Gastroesophageal sphincter (tissue), 4 donors: ENCODE measurements around the gene PLXNA2. TPM values are rescaled to one million over a fixed set of nuclear protein-coding genes. Genes with fewer than 3 reads are reported as not detected.

ENCODE experiments used
- ATAC-seq: fragments of 150-250 bp; one replicate; pipeline ENCODE4 v1.9.1; 2016; ENCODE audit warnings: mild to moderate bottlenecking, moderate library complexity
- H3K27ac ChIP-seq, 4 donors: fragments of 200-600 bp; sonication (generic) in 3 of 4; 1 replicate in 3 of 4; 2 replicates in 1 of 4; pipeline ENCODE4 v1.5.1; 2016 to 2019
- H3K27me3 ChIP-seq: fragments of 200-600 bp; sonication (generic); one replicate; pipeline ENCODE4 v1.5.1; 2019
- H3K36me3 ChIP-seq, 2 donors: fragments of 200-600 bp; sonication (generic); one replicate each; pipeline ENCODE4 v1.5.1; 2019; ENCODE audit warnings: control low read depth in 1 of 2
- H3K4me1 ChIP-seq, 3 donors: fragments of 200-600 bp; sonication (generic); 1 replicate in 2 of 3; 2 replicates in 1 of 3; pipeline ENCODE4 v1.5.1; 2016 to 2019; ENCODE audit warnings: control low read depth in 2 of 3
- H3K4me3 ChIP-seq, 2 donors: fragments of 200-600 bp; sonication (generic); one replicate each; pipeline ENCODE4 v1.5.1; 2019; ENCODE audit warnings: mild to moderate bottlenecking in 1 of 2, moderate library complexity in 1 of 2
- H3K9me3 ChIP-seq, 3 donors: fragments of 200-600 bp; sonication (generic); one replicate each; pipeline ENCODE4 v1.5.1; 2017 to 2019; ENCODE audit warnings: control low read depth in 2 of 3
- EP300 ChIP-seq: sonication (generic); formaldehyde crosslinking; IDR thresholded peaks from one replicate; pipeline ENCODE4 v1.6.1; 2017; ENCODE audit warnings: antibody characterized with exemption, mild to moderate bottlenecking
- POLR2A ChIP-seq, 2 donors: fragments of 450-650 bp; IDR thresholded peaks; one replicate each; pipeline ENCODE4 v1.6.1; 2017; ENCODE audit warnings: antibody characterized with exemption in 2 of 2, mild to moderate bottlenecking in 2 of 2, moderate library complexity in 1 of 2
- POLR2AphosphoS5 ChIP-seq: sonication (generic); formaldehyde crosslinking; IDR thresholded peaks from one replicate; pipeline ENCODE4 v1.6.1; 2017; ENCODE audit warnings: antibody characterized with exemption
- WGBS, 2 donors: methylation state at CpG; one replicate each; pipeline ENCODE4 v1.1.5; 2018; ENCODE audit warnings: low coverage in 1 of 2; 5-methylcytosine and 5-hydroxymethylcytosine counted together
- total RNA-seq, 4 donors: library from RNA; depleted of rRNA; stranded (reverse); fragments of >200 nt; gene quantifications; one replicate each; pipeline ENCODE4 v1.1.0, GENCODE V29; 2016
- TF ChIP-seq, protein P1 (sequence below), 4 experiments: fragments of 200-600 bp in 2 of 4; fragments of 450-650 bp in 2 of 4; sonication (generic) in 1 of 4; IDR thresholded peaks; one replicate each; pipeline ENCODE4 v1.5.1; 2017 to 2019; ENCODE audit warnings: antibody characterized with exemption in 4 of 4, mild to moderate bottlenecking in 2 of 4, moderate library complexity in 2 of 4

The PLXNA2 gene
- total RNA-seq, 4 donors from 2014 or later: 12.5 to 38.3 (median 32.0) TPM

DNA sequence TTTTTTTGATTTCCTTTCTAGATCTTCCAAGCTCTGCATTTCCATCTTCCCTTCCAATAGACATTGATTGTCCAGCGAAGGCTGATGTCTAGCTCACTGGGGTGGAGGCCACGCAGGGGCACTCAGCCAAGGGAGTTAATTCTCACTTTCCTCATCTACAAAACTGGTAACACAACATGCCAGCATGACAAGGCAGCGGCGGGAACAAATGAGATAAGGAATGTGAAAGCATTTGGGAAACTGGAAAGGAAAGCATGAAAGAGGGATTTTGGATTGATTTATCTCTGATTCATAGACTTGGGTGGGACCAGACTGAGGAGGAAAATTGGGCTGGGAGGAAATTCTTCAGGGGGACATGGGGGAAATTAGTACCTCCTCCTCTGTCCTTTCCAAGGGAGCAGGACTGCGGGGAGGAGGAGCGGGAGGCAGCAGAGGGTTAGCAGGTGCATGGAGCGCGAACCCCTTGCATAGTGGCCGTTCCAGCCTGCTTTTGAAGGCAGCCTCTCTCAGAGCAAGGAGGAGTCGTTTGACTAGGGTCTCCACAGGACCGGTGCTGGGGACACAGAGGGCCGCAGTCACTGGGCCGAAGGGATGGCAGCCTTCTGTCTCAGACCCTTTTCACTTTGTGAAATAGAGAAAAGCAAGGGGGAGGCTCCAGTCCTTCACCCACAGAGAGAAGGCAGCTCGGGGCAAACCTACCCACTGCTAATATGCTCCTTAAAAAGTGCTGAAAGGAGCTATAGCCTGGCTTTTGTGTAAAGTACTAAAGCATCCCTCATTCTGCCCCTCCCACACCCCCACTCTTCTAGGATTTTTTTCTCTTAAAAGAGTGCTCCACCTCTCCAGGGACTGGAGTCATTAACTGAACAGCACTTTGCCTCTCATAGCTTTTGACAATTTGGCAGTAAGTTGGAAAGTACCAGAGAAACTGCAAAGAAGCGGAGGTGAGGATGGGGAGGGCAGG, 89.2 kb downstream of the PLXNA2 start:
- Histone ChIP-seq H3K4me3 (no peak overlapping the region), H3K27me3 (no peaks in the 10 kb centered on the region), H3K4me1 (peaks cover 14 to 98% (median 53%) of the 10 kb centered on the region in 3 donors), H3K9me3 (no peaks in the 10 kb centered on the region), H3K36me3 (no peaks in the 10 kb centered on the region), H3K27ac (peak overlapping the region in 1 of 4 donors; percentile 0)
- ATAC-seq: peak; percentile 38
- WGBS, 2 donors: 33 to 78% methylated on average over 2 to 10 of the region's 15 CpGs
- TF ChIP-seq EP300 (no peak), POLR2A (IDR thresholded peaks at IDR 0.05) (no peak), POLR2AphosphoS5 (no peak)
- TF ChIP-seq, protein P1, sequence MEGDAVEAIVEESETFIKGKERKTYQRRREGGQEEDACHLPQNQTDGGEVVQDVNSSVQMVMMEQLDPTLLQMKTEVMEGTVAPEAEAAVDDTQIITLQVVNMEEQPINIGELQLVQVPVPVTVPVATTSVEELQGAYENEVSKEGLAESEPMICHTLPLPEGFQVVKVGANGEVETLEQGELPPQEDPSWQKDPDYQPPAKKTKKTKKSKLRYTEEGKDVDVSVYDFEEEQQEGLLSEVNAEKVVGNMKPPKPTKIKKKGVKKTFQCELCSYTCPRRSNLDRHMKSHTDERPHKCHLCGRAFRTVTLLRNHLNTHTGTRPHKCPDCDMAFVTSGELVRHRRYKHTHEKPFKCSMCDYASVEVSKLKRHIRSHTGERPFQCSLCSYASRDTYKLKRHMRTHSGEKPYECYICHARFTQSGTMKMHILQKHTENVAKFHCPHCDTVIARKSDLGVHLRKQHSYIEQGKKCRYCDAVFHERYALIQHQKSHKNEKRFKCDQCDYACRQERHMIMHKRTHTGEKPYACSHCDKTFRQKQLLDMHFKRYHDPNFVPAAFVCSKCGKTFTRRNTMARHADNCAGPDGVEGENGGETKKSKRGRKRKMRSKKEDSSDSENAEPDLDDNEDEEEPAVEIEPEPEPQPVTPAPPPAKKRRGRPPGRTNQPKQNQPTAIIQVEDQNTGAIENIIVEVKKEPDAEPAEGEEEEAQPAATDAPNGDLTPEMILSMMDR (IDR thresholded peaks at IDR 0.05): no peak

DNA sequence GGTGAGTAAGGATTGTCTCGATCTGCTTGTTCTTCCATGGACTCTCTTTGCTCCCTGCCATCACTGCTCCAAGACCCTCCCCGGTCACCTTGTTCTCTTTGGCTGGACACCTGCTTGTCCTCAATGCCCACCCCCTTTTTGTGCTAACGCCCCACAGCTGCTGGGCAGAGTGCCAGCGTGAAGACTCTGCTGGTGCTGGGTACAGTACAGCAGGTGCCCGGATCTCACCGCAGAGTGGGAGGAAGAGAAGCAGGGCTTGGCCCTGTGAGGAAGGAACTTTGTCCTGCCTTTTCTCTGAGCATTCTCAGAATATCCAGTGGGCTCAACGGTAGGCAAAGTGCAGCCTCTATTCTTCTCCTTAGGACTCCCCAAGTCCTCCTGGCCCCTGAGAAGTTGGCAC, 90.1 kb downstream of the PLXNA2 start:
- ATAC-seq: no peak
- H3K4me3 ChIP-seq: no peak overlapping the region
- H3K4me1 ChIP-seq: peaks cover 9 to 98% (median 46%) of the 10 kb centered on the region in 3 donors
- H3K36me3 ChIP-seq: no peaks in the 10 kb centered on the region
- TF ChIP-seq, protein P1 (IDR thresholded peaks at IDR 0.05): no peak
- TF ChIP-seq EP300: no peak
- TF ChIP-seq POLR2AphosphoS5: no peak
- no peak for TF ChIP-seq POLR2A (IDR thresholded peaks at IDR 0.05)
- 67 to 70% methylated on average over 1 to 2 of the region's 7 CpGs for WGBS, 2 donors
- H3K9me3 ChIP-seq: no peaks in the 10 kb centered on the region
- peak overlapping the region in 1 of 4 donors; percentile 41 for H3K27ac ChIP-seq
- no peaks in the 10 kb centered on the region for H3K27me3 ChIP-seq

DNA sequence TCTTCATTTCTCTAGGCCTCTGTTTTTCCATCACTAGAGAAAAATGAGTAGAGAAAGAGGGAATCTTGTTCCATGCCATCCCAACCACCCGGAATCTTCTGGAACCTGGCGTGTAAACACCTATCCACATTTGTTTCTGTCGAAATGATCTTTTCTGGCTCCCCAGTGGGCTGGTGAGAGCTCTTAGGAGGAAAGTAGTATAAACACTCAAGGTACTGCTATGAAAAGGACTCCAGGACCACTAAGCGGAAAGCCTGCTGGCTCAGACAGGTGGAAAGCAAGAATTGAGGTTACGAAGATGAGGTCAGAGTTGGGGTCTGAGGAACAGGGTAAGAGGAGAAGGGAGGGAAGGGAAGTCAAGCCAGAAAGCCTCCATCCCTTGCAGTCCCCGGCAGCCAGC, 90.8 kb downstream of the PLXNA2 start:
- H3K27me3 ChIP-seq: no peaks in the 10 kb centered on the region
- H3K27ac ChIP-seq: peak overlapping the region in 3 of 4 donors; percentile 3 to 41 (median 9)
- no peaks in the 10 kb centered on the region for H3K36me3 ChIP-seq
- no peaks in the 10 kb centered on the region for H3K9me3 ChIP-seq
- ATAC-seq: no peak
- WGBS, 2 donors: 80 to 83% methylated on average over 3 to 6 of the region's 6 CpGs
- no peak overlapping the region for H3K4me3 ChIP-seq
- peaks cover 9 to 96% (median 40%) of the 10 kb centered on the region in 3 donors for H3K4me1 ChIP-seq
- no peak for TF ChIP-seq POLR2AphosphoS5
- TF ChIP-seq, protein P1 (IDR thresholded peaks at IDR 0.05): no peak
- TF ChIP-seq POLR2A (IDR thresholded peaks at IDR 0.05): no peak
- TF ChIP-seq EP300: no peak

DNA sequence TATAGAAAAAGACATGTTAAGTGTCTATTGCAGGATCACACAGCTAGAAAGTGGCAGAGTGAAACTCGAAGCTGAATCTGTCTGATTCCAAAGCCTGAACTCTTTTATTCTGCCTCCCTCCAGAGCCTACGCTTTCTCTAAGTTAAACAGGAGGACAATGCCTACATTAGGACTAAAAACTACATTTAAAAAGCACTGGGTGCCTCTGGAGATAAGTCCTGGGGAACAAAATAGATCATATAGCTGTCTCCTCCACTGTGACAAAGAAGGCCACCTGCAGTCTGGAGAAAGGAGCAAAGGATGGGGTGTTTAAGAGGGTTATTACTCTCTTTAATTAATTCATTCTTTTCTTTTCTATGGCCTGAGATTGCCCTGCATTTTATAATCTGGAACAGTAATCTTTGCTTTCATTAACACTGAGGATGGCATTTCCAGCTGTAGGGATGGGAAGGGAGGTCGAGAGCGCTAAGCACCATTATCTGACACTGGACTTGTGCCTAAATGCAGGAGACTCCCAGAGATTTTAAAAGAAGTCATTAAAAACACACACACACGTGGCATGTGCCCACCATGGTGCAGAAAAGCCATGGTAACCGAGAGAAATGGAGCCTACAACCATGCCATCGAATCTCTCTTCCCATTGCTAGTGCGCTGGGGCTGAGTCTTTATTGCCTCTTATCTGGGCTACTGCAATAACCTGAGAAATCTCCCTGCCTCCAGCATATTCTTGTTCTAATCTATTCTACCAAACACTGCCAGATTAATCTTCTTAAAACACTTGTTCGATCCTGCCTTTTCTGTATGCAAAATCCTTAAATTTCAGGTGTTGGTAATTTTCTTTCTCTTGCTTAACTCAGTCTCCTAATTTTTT, 92.2 kb downstream of the PLXNA2 start:
- TF ChIP-seq, protein P1 (IDR thresholded peaks at IDR 0.05): no peak
- TF ChIP-seq POLR2A (IDR thresholded peaks at IDR 0.05): no peak
- TF ChIP-seq POLR2AphosphoS5: no peak
- no peak for TF ChIP-seq EP300

More for the DNA sequence above, 92.2 kb downstream of the PLXNA2 start:
- ATAC-seq: no peak
- H3K9me3 ChIP-seq: no peaks in the 10 kb centered on the region
- no peaks in the 10 kb centered on the region for H3K27me3 ChIP-seq
- 70 to 92% methylated on average over 9 of the region's 9 CpGs for WGBS, 2 donors
- no peak overlapping the region for H3K4me3 ChIP-seq
- peaks cover 9 to 82% (median 33%) of the 10 kb centered on the region in 3 donors for H3K4me1 ChIP-seq
- no peaks in the 10 kb centered on the region for H3K36me3 ChIP-seq
- H3K27ac ChIP-seq: peak overlapping the region in 2 of 4 donors; percentile 59 to 69
